ENCODE results near the gene KANSL1.
"Not testable (repeated sequence)": the region's sequence is repeated elsewhere in the genome, so short reads cannot be mapped to it uniquely, and the experiment has no call there.

The KANSL1 gene

DNA sequence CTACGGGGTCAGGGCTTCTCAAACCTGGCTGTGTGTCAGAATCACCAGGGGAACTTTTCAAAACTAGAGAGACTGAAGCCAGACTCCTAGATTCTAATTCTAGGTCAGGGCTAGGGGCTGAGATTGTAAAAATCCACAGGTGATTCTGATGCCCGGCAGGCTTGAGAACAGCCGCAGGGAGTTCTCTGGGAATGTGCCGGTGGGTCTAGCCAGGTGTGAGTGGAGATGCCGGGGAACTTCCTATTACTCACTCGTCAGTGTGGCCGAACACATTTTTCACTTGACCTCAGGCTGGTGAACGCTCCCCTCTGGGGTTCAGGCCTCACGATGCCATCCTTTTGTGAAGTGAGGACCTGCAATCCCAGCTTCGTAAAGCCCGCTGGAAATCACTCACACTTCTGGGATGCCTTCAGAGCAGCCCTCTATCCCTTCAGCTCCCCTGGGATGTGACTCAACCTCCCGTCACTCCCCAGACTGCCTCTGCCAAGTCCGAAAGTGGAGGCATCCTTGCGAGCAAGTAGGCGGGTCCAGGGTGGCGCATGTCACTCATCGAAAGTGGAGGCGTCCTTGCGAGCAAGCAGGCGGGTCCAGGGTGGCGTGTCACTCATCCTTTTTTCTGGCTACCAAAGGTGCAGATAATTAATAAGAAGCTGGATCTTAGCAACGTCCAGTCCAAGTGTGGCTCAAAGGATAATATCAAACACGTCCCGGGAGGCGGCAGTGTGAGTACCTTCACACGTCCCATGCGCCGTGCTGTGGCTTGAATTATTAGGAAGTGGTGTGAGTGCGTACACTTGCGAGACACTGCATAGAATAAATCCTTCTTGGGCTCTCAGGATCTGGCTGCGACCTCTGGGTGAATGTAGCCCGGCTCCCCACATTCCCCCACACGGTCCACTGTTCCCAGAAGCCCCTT, 183.3 kb downstream of the KANSL1 start:
- DNase-seq (ENCODE audit: low spot score): no peak
- TF ChIP-seq, protein P1, sequence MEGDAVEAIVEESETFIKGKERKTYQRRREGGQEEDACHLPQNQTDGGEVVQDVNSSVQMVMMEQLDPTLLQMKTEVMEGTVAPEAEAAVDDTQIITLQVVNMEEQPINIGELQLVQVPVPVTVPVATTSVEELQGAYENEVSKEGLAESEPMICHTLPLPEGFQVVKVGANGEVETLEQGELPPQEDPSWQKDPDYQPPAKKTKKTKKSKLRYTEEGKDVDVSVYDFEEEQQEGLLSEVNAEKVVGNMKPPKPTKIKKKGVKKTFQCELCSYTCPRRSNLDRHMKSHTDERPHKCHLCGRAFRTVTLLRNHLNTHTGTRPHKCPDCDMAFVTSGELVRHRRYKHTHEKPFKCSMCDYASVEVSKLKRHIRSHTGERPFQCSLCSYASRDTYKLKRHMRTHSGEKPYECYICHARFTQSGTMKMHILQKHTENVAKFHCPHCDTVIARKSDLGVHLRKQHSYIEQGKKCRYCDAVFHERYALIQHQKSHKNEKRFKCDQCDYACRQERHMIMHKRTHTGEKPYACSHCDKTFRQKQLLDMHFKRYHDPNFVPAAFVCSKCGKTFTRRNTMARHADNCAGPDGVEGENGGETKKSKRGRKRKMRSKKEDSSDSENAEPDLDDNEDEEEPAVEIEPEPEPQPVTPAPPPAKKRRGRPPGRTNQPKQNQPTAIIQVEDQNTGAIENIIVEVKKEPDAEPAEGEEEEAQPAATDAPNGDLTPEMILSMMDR (IDR thresholded peaks at IDR 0.05; ENCODE audit: extremely low read depth, missing control alignments): no peak

DNA sequence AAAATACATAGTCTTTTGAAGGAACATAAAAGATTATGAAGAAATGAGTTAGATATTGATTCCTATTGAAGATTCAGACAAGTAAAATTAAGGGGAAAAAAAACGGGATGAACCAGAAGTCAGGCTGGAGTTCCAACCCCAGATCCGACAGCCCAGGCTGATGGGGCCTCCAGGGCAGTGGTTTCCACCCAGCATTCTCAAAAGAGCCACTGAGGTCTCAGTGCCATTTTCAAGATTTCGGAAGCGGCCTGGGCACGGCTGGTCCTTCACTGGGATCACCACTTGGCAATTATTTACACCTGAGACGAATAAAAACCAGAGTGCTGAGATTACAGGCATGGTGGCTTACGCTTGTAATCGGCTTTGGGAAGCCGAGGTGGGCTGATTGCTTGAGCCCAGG, 184.6 kb downstream of the KANSL1 start:
- DNase-seq (ENCODE audit: low spot score): no peak
- TF ChIP-seq, protein P1 (IDR thresholded peaks at IDR 0.05; ENCODE audit: extremely low read depth, missing control alignments): no peak

DNA sequence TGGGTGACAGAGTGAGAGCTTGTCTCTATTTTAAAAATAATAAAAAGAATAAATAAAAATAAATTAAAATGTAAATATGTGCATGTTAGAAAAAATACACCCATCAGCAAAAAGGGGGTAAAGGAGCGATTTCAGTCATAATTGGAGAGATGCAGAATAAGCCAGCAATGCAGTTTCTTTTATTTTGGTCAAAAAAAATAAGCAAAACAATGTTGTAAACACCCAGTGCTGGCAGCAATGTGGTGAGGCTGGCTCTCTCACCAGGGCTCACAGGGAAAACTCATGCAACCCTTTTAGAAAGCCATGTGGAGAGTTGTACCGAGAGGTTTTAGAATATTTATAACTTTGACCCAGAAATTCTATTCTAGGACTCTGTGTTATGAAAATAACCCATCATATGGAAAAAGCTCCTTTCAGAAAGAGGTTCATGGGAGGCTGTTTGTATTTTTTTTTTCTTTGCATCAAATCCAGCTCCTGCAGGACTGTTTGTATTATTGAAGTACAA, 185.7 kb downstream of the KANSL1 start:
- DNase-seq (ENCODE audit: low spot score): no peak
- TF ChIP-seq, protein P1 (IDR thresholded peaks at IDR 0.05; ENCODE audit: extremely low read depth, missing control alignments): no peak

DNA sequence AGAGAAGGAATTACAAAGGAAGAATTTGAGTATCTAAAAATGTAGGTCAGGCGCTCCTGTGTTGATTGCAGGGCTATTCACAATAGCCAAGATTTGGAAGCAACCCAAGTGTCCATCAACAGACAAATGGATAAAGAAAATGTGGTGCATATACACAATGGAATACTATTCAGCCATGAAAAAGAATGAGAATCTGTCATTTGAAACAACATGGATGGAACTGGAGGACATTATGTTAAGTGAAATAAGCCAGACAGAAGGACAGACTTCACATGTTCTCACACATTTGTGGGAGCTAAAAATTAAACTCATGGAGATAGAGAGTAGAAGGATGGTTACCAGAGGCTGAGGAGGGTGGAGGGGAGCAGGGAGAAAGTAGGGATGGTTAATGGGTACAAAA, 187.1 kb downstream of the KANSL1 start:
- DNase-seq (ENCODE audit: low spot score): not testable (repeated sequence)

DNA sequence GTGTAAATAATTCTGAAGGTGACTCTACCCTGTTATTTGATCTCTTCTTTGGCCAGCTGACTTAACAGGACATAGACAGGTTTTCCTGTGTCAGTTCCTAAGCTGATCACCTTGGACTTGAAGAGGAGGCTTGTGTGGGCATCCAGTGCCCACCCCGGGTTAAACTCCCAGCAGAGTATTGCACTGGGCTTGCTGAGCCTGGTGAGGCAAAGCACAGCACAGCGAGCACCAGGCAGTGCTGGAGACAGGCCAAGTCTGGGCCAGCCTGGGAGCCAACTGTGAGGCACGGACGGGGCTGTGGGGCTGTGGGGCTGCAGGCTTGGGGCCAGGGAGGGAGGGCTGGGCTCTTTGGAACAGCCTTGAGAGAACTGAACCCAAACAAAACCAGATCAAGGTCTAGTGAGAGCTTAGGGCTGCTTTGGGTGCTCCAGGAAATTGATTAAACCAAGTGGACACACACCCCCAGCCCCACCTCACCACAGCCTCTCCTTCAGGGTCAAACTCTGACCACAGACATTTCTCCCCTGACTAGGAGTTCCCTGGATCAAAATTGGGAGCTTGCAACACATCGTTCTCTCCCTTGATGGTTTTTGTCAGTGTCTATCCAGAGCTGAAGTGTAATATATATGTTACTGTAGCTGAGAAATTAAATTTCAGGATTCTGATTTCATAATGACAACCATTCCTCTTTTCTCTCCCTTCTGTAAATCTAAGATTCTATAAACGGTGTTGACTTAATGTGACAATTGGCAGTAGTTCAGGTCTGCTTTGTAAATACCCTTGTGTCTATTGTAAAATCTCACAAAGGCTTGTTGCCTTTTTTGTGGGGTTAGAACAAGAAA, 189.1 kb downstream of the KANSL1 start:
- TF ChIP-seq, protein P1 (IDR thresholded peaks at IDR 0.05; ENCODE audit: extremely low read depth, missing control alignments): no peak
- no peak for DNase-seq (ENCODE audit: low spot score)

DNA sequence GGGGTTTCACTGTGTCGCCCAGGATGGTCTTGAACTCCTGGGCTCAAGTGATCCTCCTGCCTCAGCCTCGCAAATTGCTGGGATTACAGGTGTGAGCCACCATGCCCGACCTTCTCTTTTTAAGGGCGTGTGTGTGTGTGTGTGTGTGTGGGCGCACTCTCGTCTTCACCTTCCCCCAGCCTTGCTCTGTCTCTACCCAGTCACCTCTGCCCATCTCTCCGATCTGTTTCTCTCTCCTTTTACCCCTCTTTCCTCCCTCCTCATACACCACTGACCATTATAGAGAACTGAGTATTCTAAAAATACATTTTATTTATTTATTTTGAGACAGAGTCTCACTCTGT, 190.3 kb downstream of the KANSL1 start:
- TF ChIP-seq, protein P1 (IDR thresholded peaks at IDR 0.05; ENCODE audit: extremely low read depth, missing control alignments): no peak
- no peak for DNase-seq (ENCODE audit: low spot score)

DNA sequence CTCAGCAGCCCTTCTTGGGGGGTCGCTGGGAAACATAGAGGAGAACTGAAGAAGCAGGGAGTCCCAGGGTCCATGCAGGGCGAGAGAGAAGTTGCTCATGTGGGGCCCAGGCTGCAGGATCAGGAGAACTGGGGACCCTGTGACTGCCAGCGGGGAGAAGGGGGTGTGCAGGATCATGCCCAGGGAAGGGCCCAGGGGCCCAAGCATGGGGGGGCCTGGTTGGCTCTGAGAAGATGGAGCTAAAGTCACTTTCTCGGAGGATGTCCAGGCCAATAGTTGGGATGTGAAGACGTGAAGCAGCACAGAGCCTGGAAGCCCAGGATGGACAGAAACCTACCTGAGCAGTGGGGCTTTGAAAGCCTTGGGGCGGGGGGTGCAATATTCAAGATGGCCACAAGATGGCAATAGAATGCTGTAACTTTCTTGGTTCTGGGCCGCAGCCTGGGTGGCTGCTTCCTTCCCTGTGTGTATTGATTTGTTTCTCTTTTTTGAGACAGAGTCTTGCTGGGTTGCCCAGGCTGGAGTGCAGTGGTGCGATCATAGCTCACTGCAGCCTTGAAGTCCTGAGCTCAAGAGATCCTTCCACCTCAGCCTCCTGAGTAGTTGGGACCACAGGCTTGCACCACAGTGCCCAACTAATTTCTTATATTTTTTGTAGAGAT, 190.8 kb downstream of the KANSL1 start:
- TF ChIP-seq, protein P1 (IDR thresholded peaks at IDR 0.05; ENCODE audit: extremely low read depth, missing control alignments): peak; percentile 70
- peak; percentile 86 for DNase-seq (ENCODE audit: low spot score)

Measured in GM20000 (cell line).